HepG2 (cell line): ENCODE measurements around the gene PDCD2. TPM values are rescaled to one million over a fixed set of nuclear protein-coding genes. Genes with fewer than 3 reads are reported as not detected.
A peak's percentile ranks its signal among the peaks of the same experiment; 100 is the strongest.

ENCODE experiments used
- ARID4A ChIP-seq: sonication (generic); formaldehyde crosslinking; IDR thresholded peaks from 2 replicates; pipeline ENCODE4 v1.5.0; 2020; ENCODE audit warnings: mild to moderate bottlenecking, missing genetic modification reagents, borderline replicate concordance
- CCAR2 ChIP-seq: fragments of 200-400 bp; formaldehyde crosslinking; optimal IDR thresholded peaks from 2 replicates; pipeline ENCODE3; 2018; ENCODE audit warnings: low read depth, mild to moderate bottlenecking, low read length, moderate library complexity
- CHD4 ChIP-seq: fragments of 200-600 bp; sonication (generic); IDR thresholded peaks from 2 replicates; pipeline ENCODE4 v1.7.0; 2017; ENCODE audit warnings: mild to moderate bottlenecking, low read length, borderline replicate concordance
- CREB3 ChIP-seq: sonication (generic); formaldehyde crosslinking; IDR thresholded peaks from 2 replicates; pipeline ENCODE4 v1.5.0; 2020; ENCODE audit warnings: missing genetic modification reagents
- ELF1 ChIP-seq: sonication (generic); formaldehyde crosslinking; IDR thresholded peaks from 2 replicates; pipeline ENCODE4 v1.4.0; 2020; ENCODE audit warnings: missing genetic modification reagents
- KAT8 ChIP-seq: IDR thresholded peaks from 2 replicates; pipeline ENCODE4 v1.6.1; 2016; ENCODE audit warnings: missing genetic modification reagents, missing compliant biosample characterization
- KLF16 ChIP-seq, 2 experiments: sonication (generic) in 1 of 2; formaldehyde crosslinking in 1 of 2; IDR thresholded peaks; 2 replicates each; pipeline versions ENCODE4 v1.6.1 to v1.8.0; 2016 to 2023; ENCODE audit warnings: missing genetic modification reagents in 2 of 2, missing compliant biosample characterization in 1 of 2
- MEF2D ChIP-seq: sonication (generic); formaldehyde crosslinking; IDR thresholded peaks from 2 replicates; pipeline ENCODE4 v1.5.1; 2020; ENCODE audit warnings: mild to moderate bottlenecking, missing genetic modification reagents
- NR2F6 ChIP-seq, 2 experiments: IDR thresholded peaks; 2 replicates each; pipeline ENCODE4 v1.6.1; 2016; ENCODE audit warnings: antibody characterized with exemption in 1 of 2, mild to moderate bottlenecking in 1 of 2
- NRL ChIP-seq: sonication (generic); formaldehyde crosslinking; IDR thresholded peaks from 2 replicates; pipeline ENCODE4 v1.5.0; 2020; ENCODE audit warnings: missing genetic modification reagents, mild to moderate bottlenecking, moderate library complexity, borderline replicate concordance
- POLR2AphosphoS2 ChIP-seq: IDR thresholded peaks from 2 replicates; pipeline ENCODE4 v1.6.1; 2011; ENCODE audit warnings: low read depth, low read length, improper control_type of control experiment
- SKIL ChIP-seq: sonication (generic); formaldehyde crosslinking; IDR thresholded peaks from 2 replicates; pipeline ENCODE4 v1.8.0; 2022; ENCODE audit warnings: missing genetic modification reagents, mild to moderate bottlenecking, moderate library complexity, borderline replicate concordance
- SRSF9 ChIP-seq: fragments of 200-400 bp; formaldehyde crosslinking; IDR thresholded peaks from 2 replicates; pipeline ENCODE4 v1.6.1; 2018; ENCODE audit warnings: borderline replicate concordance, mild to moderate bottlenecking, low read depth, low read length; ENCODE audit not compliant: insufficient read depth, poor library complexity, severe bottlenecking
- ZBTB21 ChIP-seq: sonication (generic); formaldehyde crosslinking; IDR thresholded peaks from 2 replicates; pipeline ENCODE4 v1.4.0; 2020; ENCODE audit warnings: missing genetic modification reagents
- ZNF160 ChIP-seq: sonication (generic); formaldehyde crosslinking; IDR thresholded peaks from 2 replicates; pipeline ENCODE4 v1.8.0; 2022; ENCODE audit warnings: mild to moderate bottlenecking, inconsistent platforms, missing genetic modification reagents
- ZNF468 ChIP-seq: sonication (generic); formaldehyde crosslinking; IDR thresholded peaks from 2 replicates; pipeline ENCODE4 v1.8.0; 2022; ENCODE audit warnings: mild to moderate bottlenecking, moderate library complexity, missing genetic modification reagents
- ZNF513 ChIP-seq: sonication (generic); formaldehyde crosslinking; conservative IDR thresholded peaks from 2 replicates; pipeline ENCODE4 v1.5.0; 2020; ENCODE audit warnings: missing genetic modification reagents
- ZNF678 ChIP-seq: sonication (generic); formaldehyde crosslinking; IDR thresholded peaks from 2 replicates; pipeline ENCODE4 v1.4.0; 2020; ENCODE audit warnings: mild to moderate bottlenecking, missing genetic modification reagents
- ZNF775 ChIP-seq: sonication (generic); formaldehyde crosslinking; IDR thresholded peaks from 2 replicates; pipeline ENCODE4 v1.4.0; 2020; ENCODE audit warnings: missing genetic modification reagents, mild to moderate bottlenecking, moderate library complexity, borderline replicate concordance
- polyA plus RNA-seq, 8 experiments: library from polyadenylated mRNA; depleted of rRNA in 3 of 8; stranded (reverse) in 7 of 8; unstranded in 1 of 8; fragments of >200 nt; fragmentation: Illumina TruSeq in 4 of 8; extraction: Trizol in 4 of 8; gene quantifications; 2 replicates each; pipeline versions ENCODE4 v1.2.1 to v1.2.3, GENCODE V29; 2011 to 2016; ENCODE audit warnings: low read depth in 4 of 8, missing spikeins in 1 of 8, mixed read lengths in 1 of 8; ENCODE audit not compliant: insufficient read depth in 1 of 8
- total RNA-seq, 5 experiments: library from RNA; depleted of rRNA; stranded (reverse); fragments of >200 nt; fragmentation: Illumina TruSeq; extraction: Trizol; gene quantifications; 2 replicates each; pipeline ENCODE4 v1.2.3, GENCODE V29; 2016; ENCODE audit warnings: low read depth in 1 of 5

The PDCD2 gene
- total and polyA plus RNA-seq, 2 of the 13 experiments (the other 11 are each of a cell fraction or from before 2014, with no cell fraction given), result 83.6 to 133 TPM

- TF ChIP-seq ZNF775 (CRISPR knock-in tag), result no peak
- TF ChIP-seq POLR2AphosphoS2, result no peak
- peak; percentile 99 for TF ChIP-seq ELF1 (CRISPR knock-in tag)
- TF ChIP-seq CCAR2, result peak; percentile 36
- peak; percentile 71 for TF ChIP-seq MEF2D
- peak; percentile 89; the same call in 1 of the 2 replicates for TF ChIP-seq ZNF468 (CRISPR knock-in tag)
- peak; percentile 100 for TF ChIP-seq KAT8 (CRISPR knock-in tag)
- 0 out of 2 replicates have a peak, but pooled peaks have one; percentile 4 for TF ChIP-seq CHD4
- TF ChIP-seq ARID4A (CRISPR knock-in tag), result peak; percentile 99
- peak; percentile 96 for TF ChIP-seq NRL (CRISPR knock-in tag)
- TF ChIP-seq SKIL, result peak; percentile 38; the same call in 1 of the 2 replicates
- peak in 1 of 2 experiments; percentile 94; a peak in 2 of 4 replicates for TF ChIP-seq KLF16 (CRISPR knock-in tag; IDR thresholded peaks at IDR 0.05)
- no peak for TF ChIP-seq ZNF678 (CRISPR knock-in tag)
- TF ChIP-seq ZBTB21 (CRISPR knock-in tag), result peak; percentile 77
- peak; percentile 90 for TF ChIP-seq NR2F6 (IDR thresholded peaks at IDR 0.05)
- TF ChIP-seq NR2F6 (CRISPR knock-in tag; IDR thresholded peaks at IDR 0.05), result peak; percentile 94
- TF ChIP-seq ZNF160 (CRISPR knock-in tag), result no peak
- peak; percentile 77; the same call in 1 of the 2 replicates for TF ChIP-seq ZNF513
- TF ChIP-seq SRSF9, result no peak
- TF ChIP-seq CREB3 (CRISPR knock-in tag), result no peak
Measured at GRCh38 chr6:170554013-170554795, 30.2 kb downstream of the PDCD2 start, which contains the start of gene TBP (continued).
